NOMO-1 (cell line): ENCODE results near the gene LAT.
A peak's percentile ranks its signal among the peaks of the same experiment; 100 is the strongest.
"Not testable (repeated sequence)": the region's sequence is repeated elsewhere in the genome, so short reads cannot be mapped to it uniquely, and the experiment has no call there.

Experiments used
- DNase-seq, 2 experiments: peaks; one replicate each; lab custom pipeline; 2025; ENCODE audit not compliant: unreplicated experiment in 2 of 2; lab: John Stamatoyannopoulos, UW

Gene LAT

GRCh38 chr16:28977703-28978662, 6.9 kb upstream of the LAT start:
- no peak for DNase-seq

GRCh38 chr16:28980330-28980729, 4.5 kb upstream of the LAT start:
- not testable (repeated sequence) for DNase-seq

GRCh38 chr16:28980929-28981328, 3.9 kb upstream of the LAT start:
- no peak for DNase-seq

- DNase-seq = peak in 1 of 2 experiments; percentile 38
Observed at GRCh38 chr16:28981517-28981916, 3.3 kb upstream of the LAT start.

GRCh38 chr16:28982418-28982817, 2.4 kb upstream of the LAT start:
- no peak for DNase-seq

- DNase-seq = no peak
Observed at GRCh38 chr16:28982949-28983348, 1.9 kb upstream of the LAT start.

- peak; percentile 80 to 90 for DNase-seq
Observed at GRCh38 chr16:28983644-28984043, 1.2 kb upstream of the LAT start.

- DNase-seq = no peak
Observed at GRCh38 chr16:28984091-28984490, 761 bp upstream of the LAT start.

GRCh38 chr16:28985211-28986041, 574 bp downstream of the LAT start:
- DNase-seq = no peak

- DNase-seq = no peak
Observed at GRCh38 chr16:28986046-28986445, 1.2 kb downstream of the LAT start.

GRCh38 chr16:28986492-28986891, 1.6 kb downstream of the LAT start:
- DNase-seq = no peak

GRCh38 chr16:28987170-28987853, 2.5 kb downstream of the LAT start:
- DNase-seq = no peak

GRCh38 chr16:28989363-28989762, 4.5 kb downstream of the LAT start:
- no peak for DNase-seq

GRCh38 chr16:28990375-28991040, 5.7 kb downstream of the LAT start:
- no peak for DNase-seq

GRCh38 chr16:28991687-28992086, 6.8 kb downstream of the LAT start:
- DNase-seq = no peak

- DNase-seq = no peak
Observed at GRCh38 chr16:28992496-28992895, 7.6 kb downstream of the LAT start.

- no peak for DNase-seq
Observed at GRCh38 chr16:28998837-28999236, 14.0 kb downstream of the LAT start.

GRCh38 chr16:28999577-28999976, 14.7 kb downstream of the LAT start:
- no peak for DNase-seq

GRCh38 chr16:29000019-29000418, 15.2 kb downstream of the LAT start:
- no peak for DNase-seq

- not testable (repeated sequence) for DNase-seq
Observed at GRCh38 chr16:29004496-29005139, 19.8 kb downstream of the LAT start.
